ENCODE data around the gene TSGA10IP. TPM values are rescaled to one million over a fixed set of nuclear protein-coding genes. Genes with fewer than 3 reads are reported as not detected.

The TSGA10IP gene
- total RNA-seq, 1 experiment from 2014 or later, result not detected

DNA sequence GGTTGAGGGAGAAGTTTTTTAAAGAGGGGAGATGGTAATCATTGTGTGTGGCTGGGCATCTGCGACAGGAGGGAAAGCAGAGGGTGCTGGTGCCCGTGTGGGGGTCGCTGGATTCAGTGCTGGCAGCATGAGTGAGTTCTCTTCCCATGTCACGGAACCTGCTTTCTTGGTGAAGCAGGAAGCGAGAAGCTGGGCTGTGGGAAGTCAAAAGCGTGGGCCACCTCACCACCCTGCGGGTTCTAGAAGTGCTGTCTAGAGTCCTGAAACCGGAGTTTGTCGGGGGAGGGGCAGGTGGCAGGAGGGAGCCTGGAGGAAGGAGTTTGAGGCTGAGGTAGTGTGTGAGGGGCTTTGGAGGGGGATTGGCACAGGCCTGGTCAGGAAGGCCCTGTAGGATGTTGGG, 30.5 kb downstream of the TSGA10IP start:
- intact Hi-C loops (cut with micrococcal nuclease; ENCODE audit: unreplicated experiment), result no loop called here
- ATAC-seq, result no peak
- ChIA-PET CTCF (no interaction called here), POLR2A (interaction anchor here (0.7 kb wide), 1 partner anchor 9 kb away, joined by 3 read pairs; no protein-coding TSS in a partner anchor)
- no peaks in the 10 kb centered on the region for H3K27me3 ChIP-seq (ENCODE audit: control insufficient read depth, insufficient read depth, low read length)
- H3K9me3 ChIP-seq (ENCODE audit: control insufficient read depth, insufficient read depth, low read depth, low read length), result no peaks in the 10 kb centered on the region
- no peak for DNase-seq (ENCODE audit: low read depth, low spot score)
- BruUV-seq (replicated peaks), result no TSS peak
- no peaks in the 10 kb centered on the region for H3K4me1 ChIP-seq (ENCODE audit: control insufficient read depth, insufficient read depth, low read length)
- no peak overlapping the region for H3K4me3 ChIP-seq (ENCODE audit: low read depth in 2 of 2, low read length in 2 of 2)
- peaks cover 5% of the 10 kb centered on the region for H3K36me3 ChIP-seq (ENCODE audit: control insufficient read depth, insufficient read depth, low read length)
- no peak overlapping the region for H3K27ac ChIP-seq (ENCODE audit: low read length)
- in situ Hi-C loops (cut with HindIII; ENCODE audit: low pct_unique_long_range_greater_than_20kb, low sequenced_read_pairs), result no loop called here
- no peak for TF ChIP-seq TCF7L2 (IDR thresholded peaks at IDR 0.05; ENCODE audit: low read depth, low read length)
- TF ChIP-seq POLR2AphosphoS5 (IDR thresholded peaks at IDR 0.05; ENCODE audit: low read depth, low read length), result no peak
- no peak for TF ChIP-seq SIN3A (IDR thresholded peaks at IDR 0.05; ENCODE audit: borderline replicate concordance, insufficient read depth, low read depth, low read length)
- TF ChIP-seq, protein P1, sequence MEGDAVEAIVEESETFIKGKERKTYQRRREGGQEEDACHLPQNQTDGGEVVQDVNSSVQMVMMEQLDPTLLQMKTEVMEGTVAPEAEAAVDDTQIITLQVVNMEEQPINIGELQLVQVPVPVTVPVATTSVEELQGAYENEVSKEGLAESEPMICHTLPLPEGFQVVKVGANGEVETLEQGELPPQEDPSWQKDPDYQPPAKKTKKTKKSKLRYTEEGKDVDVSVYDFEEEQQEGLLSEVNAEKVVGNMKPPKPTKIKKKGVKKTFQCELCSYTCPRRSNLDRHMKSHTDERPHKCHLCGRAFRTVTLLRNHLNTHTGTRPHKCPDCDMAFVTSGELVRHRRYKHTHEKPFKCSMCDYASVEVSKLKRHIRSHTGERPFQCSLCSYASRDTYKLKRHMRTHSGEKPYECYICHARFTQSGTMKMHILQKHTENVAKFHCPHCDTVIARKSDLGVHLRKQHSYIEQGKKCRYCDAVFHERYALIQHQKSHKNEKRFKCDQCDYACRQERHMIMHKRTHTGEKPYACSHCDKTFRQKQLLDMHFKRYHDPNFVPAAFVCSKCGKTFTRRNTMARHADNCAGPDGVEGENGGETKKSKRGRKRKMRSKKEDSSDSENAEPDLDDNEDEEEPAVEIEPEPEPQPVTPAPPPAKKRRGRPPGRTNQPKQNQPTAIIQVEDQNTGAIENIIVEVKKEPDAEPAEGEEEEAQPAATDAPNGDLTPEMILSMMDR (IDR thresholded peaks at IDR 0.05), result no peak
- no peak for TF ChIP-seq REST (IDR thresholded peaks at IDR 0.05; ENCODE audit: insufficient read depth in 1 of 2, low read depth in 2 of 2, low read length in 1 of 2)

DNA sequence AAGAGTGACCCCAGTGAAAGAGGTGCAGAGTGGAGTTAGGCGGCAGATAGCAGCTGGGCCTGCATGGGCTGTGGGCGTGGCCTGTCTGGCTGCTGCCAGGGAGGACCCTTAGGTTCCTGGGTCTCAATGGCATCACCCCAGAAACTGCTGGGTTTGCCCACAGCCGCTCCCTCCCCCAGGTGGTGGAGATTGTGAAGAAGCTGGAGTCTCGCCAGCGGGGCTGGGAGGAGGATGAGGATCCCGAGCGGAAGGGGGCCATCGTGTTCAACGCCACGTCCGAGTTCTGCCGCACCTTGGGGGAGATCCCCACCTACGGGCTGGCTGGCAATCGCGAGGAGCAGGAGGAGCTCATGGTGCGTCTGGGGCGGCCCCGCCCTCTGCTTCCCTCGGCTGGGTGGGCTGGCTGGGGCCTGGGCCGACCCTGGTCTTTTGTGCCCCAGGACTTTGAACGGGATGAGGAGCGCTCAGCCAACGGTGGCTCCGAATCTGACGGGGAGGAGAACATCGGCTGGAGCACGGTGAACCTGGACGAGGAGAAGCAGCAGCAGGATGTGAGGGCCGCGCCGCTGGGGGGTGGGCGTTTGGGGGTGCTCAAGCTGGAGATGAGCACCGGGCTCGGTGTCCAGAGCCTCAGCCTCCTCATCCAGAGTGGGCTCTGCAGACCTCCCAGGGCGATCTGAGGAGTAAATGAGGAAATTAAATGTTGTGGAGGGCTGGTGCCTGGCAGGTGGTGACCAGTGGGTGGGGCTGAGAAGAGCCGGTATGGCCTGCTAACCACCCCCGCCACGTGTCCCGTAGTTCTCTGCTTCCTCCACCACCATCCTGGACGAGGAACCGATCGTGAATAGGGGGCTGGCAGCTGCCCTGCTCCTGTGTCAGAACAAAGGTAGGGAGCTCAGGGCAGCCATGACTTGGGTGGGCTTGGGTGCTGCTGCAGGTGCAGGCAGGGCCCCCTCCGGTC, 31.2 kb downstream of the TSGA10IP start:
- DNase-seq (ENCODE audit: low read depth, low spot score) (no peak), ATAC-seq (peak; percentile 22; the same call in 1 of the 2 replicates)
- ChIA-PET CTCF (no interaction called here), POLR2A (interaction anchor here (0.7 to 0.8 kb wide), 2 partner anchors 10 to 76 kb away, joined by 3 to 4 read pairs; partner anchors contain the start of gene FOSL1)
- BruUV-seq (replicated peaks), result no TSS peak
- TF ChIP-seq TCF7L2 (IDR thresholded peaks at IDR 0.05; ENCODE audit: low read depth, low read length) (no peak), SIN3A (IDR thresholded peaks at IDR 0.05; ENCODE audit: borderline replicate concordance, insufficient read depth, low read depth, low read length) (no peak), POLR2AphosphoS5 (IDR thresholded peaks at IDR 0.05; ENCODE audit: low read depth, low read length) (no peak; the same call in 1 of the 2 replicates), REST (IDR thresholded peaks at IDR 0.05; ENCODE audit: insufficient read depth in 1 of 2, low read depth in 2 of 2, low read length in 1 of 2) (no peak)
- TF ChIP-seq, protein P1 (IDR thresholded peaks at IDR 0.05), result no peak
- Histone ChIP-seq H3K4me3 (ENCODE audit: low read depth in 2 of 2, low read length in 2 of 2) (no peak overlapping the region), H3K9me3 (ENCODE audit: control insufficient read depth, insufficient read depth, low read depth, low read length) (no peaks in the 10 kb centered on the region), H3K4me1 (ENCODE audit: control insufficient read depth, insufficient read depth, low read length) (no peaks in the 10 kb centered on the region), H3K27me3 (ENCODE audit: control insufficient read depth, insufficient read depth, low read length) (no peaks in the 10 kb centered on the region), H3K36me3 (ENCODE audit: control insufficient read depth, insufficient read depth, low read length) (peaks cover 5% of the 10 kb centered on the region), H3K27ac (ENCODE audit: low read length) (no peak overlapping the region)
- in situ Hi-C loops (cut with HindIII; ENCODE audit: low pct_unique_long_range_greater_than_20kb, low sequenced_read_pairs), result no loop called here
- intact Hi-C loops (cut with micrococcal nuclease; ENCODE audit: unreplicated experiment), result no loop called here
